Liver (tissue), 9 donors: ENCODE measurements around the gene SKI. TPM values are rescaled to one million over a fixed set of nuclear protein-coding genes. Genes with fewer than 3 reads are reported as not detected.
"Not testable (repeated sequence)": the region's sequence is repeated elsewhere in the genome, so short reads cannot be mapped to it uniquely, and the experiment has no call there.

Experiments
- DNase-seq: peaks from one replicate; pipeline ENCODE4 v3.0.0-alpha.2; 2017; ENCODE audit warnings: low spot score
- H3K27ac ChIP-seq, 2 donors: one replicate each; pipeline ENCODE4 v1.7.0; 2013; ENCODE audit warnings: inconsistent platforms in 2 of 2, low read length in 2 of 2, control low read depth in 1 of 2, low read depth in 1 of 2, mild to moderate bottlenecking in 1 of 2
- H3K27me3 ChIP-seq, 4 donors: one replicate each; pipeline versions ENCODE4 v1.6.1 to v1.7.0; 2013; ENCODE audit warnings: low read length in 3 of 4, inconsistent platforms in 1 of 4, mild to moderate bottlenecking in 1 of 4, moderate library complexity in 1 of 4; ENCODE audit not compliant: control insufficient read depth in 4 of 4, insufficient read depth in 4 of 4
- H3K36me3 ChIP-seq, 4 donors: one replicate each; pipeline versions ENCODE4 v1.6.1 to v1.7.0; 2013; ENCODE audit warnings: low read length in 3 of 4, mild to moderate bottlenecking in 3 of 4, low read depth in 1 of 4, moderate library complexity in 1 of 4; ENCODE audit not compliant: control insufficient read depth in 4 of 4, insufficient read depth in 3 of 4
- H3K4me1 ChIP-seq, 4 donors: one replicate each; pipeline versions ENCODE4 v1.6.1 to v1.7.0; 2013; ENCODE audit warnings: low read length in 3 of 4, mild to moderate bottlenecking in 3 of 4, moderate library complexity in 1 of 4; ENCODE audit not compliant: control insufficient read depth in 4 of 4, insufficient read depth in 4 of 4
- H3K4me3 ChIP-seq, 3 donors: one replicate each; pipeline versions ENCODE4 v1.6.1 to v1.7.0; 2013; ENCODE audit warnings: low read length in 3 of 3, control low read depth in 1 of 3, low read depth in 1 of 3, mild to moderate bottlenecking in 1 of 3
- H3K9ac ChIP-seq, 2 donors: one replicate each; pipeline ENCODE4 v1.7.0; 2013; ENCODE audit warnings: low read length in 2 of 2, mild to moderate bottlenecking in 2 of 2, moderate library complexity in 2 of 2, control low read depth in 1 of 2, low read depth in 1 of 2
- H3K9me3 ChIP-seq, 4 donors: one replicate each; pipeline versions ENCODE4 v1.6.1 to v1.7.0; 2013; ENCODE audit warnings: low read length in 3 of 4; ENCODE audit not compliant: control insufficient read depth in 4 of 4
- FOXA1 ChIP-seq: IDR thresholded peaks from 2 replicates; pipeline ENCODE4 v1.6.1; 2016; ENCODE audit warnings: antibody characterized with exemption
- FOXA2 ChIP-seq: IDR thresholded peaks from 2 replicates; pipeline ENCODE4 v1.6.1; 2016; ENCODE audit warnings: antibody characterized with exemption
- GABPA ChIP-seq, 2 donors: IDR thresholded peaks in 1 of 2; conservative IDR thresholded peaks in 1 of 2; 2 replicates each; pipeline ENCODE4 v1.6.1; 2016; ENCODE audit warnings: antibody characterized with exemption in 2 of 2, mild to moderate bottlenecking in 1 of 2, moderate library complexity in 1 of 2
- HNF4A ChIP-seq, 2 donors: conservative IDR thresholded peaks; 2 replicates each; pipeline ENCODE4 v1.6.1; 2016; ENCODE audit warnings: antibody characterized with exemption in 2 of 2, mild to moderate bottlenecking in 2 of 2
- HNF4G ChIP-seq: IDR thresholded peaks from 2 replicates; pipeline ENCODE4 v1.6.1; 2016; ENCODE audit warnings: antibody characterized with exemption
- JUND ChIP-seq, 2 donors: IDR thresholded peaks; 2 replicates each; pipeline ENCODE4 v1.6.1; 2016; ENCODE audit warnings: antibody characterized with exemption in 2 of 2
- NR2F2 ChIP-seq: IDR thresholded peaks from 2 replicates; pipeline ENCODE4 v1.6.1; 2016; ENCODE audit warnings: antibody characterized with exemption
- RAD21 ChIP-seq, 2 donors: IDR thresholded peaks; 2 replicates each; pipeline ENCODE4 v1.6.1; 2016; ENCODE audit warnings: antibody characterized with exemption in 2 of 2, mild to moderate bottlenecking in 2 of 2
- RXRA ChIP-seq, 2 donors: IDR thresholded peaks; 2 replicates each; pipeline ENCODE4 v1.6.1; 2017 to 2018; ENCODE audit warnings: antibody characterized with exemption in 2 of 2, mild to moderate bottlenecking in 1 of 2
- SP1 ChIP-seq: IDR thresholded peaks from 2 replicates; pipeline ENCODE4 v1.6.1; 2018; ENCODE audit warnings: antibody characterized with exemption, mild to moderate bottlenecking
- WGBS: extraction: QIAGEN DNeasy Blood & Tissue Kit; methylation state at CpG from one replicate; pipeline ENCODE4 v1.1.7; 2013; 5-methylcytosine and 5-hydroxymethylcytosine counted together
- polyA plus RNA-seq, 2 donors: library from polyadenylated mRNA; stranded (reverse) in 1 of 2; unstranded in 1 of 2; fragments of 200-250 nt in 1 of 2; fragments of >200 nt in 1 of 2; fragmentation: Nextera tagmentation in 1 of 2; extraction: Ambion mirVana in 1 of 2; gene quantifications; one replicate each; pipeline versions ENCODE4 v1.2.1 to v1.2.3, GENCODE V29; 2013 to 2015
- total RNA-seq, 2 donors: library from RNA; depleted of rRNA; stranded (reverse); fragments of >200 nt; gene quantifications; one replicate each; pipeline ENCODE4 v1.2.3, GENCODE V29; 2014
- TF ChIP-seq, protein P1 (sequence below): IDR thresholded peaks from 2 replicates; pipeline ENCODE4 v1.6.1; 2016; ENCODE audit warnings: antibody characterized with exemption
- TF ChIP-seq, protein P2 (sequence below): fragments of 150-350 bp; IDR thresholded peaks from 2 replicates; pipeline ENCODE4 v1.5.1; 2017; ENCODE audit warnings: improper control_type of control experiment, low read depth, low read length; ENCODE audit not compliant: missing input control
- donor health status: healthy.
- donor health status: healthy.
- donor health status: healthy.
- donor health status: healthy.
- donor health status: healthy.

The SKI gene
- total and polyA plus RNA-seq, 4 donors: 3.2 to 21.3 (median 19.5) TPM

DNA sequence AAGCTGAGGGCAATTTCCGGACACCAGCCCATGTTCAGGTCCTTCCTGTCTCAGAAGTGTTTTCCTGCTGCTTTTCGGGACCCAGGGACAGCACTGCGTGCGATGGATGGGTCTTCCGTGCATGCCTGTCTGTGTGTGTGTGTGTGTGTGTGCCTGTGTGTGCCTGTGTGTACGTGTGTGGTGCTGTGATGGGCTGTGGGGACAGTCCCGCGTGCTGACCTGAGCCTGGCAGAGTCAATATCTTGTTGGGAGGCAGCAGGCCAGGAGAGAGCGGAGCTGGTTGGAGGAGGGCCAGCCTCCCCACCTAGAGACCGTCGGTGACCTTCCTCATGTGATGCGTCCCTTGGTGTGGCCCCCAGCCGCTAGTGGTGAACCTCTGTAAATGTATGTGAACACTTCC lies 13.7 kb downstream of the SKI start:
- Histone ChIP-seq H3K4me1 (peaks cover 29 to 80% (median 64%) of the 10 kb centered on the region in 4 donors), H3K27me3 (no peaks in the 10 kb centered on the region), H3K9me3 (no peaks in the 10 kb centered on the region), H3K4me3 (no peak overlapping the region), H3K36me3 (no peaks in the 10 kb centered on the region), H3K9ac (no peak overlapping the region), H3K27ac (peak overlapping the region; percentile 31 to 86)
- 35% methylated on average over 13 of the region's 13 CpGs for WGBS
- no peak for TF ChIP-seq RAD21 (IDR thresholded peaks at IDR 0.05)
- TF ChIP-seq, protein P1, sequence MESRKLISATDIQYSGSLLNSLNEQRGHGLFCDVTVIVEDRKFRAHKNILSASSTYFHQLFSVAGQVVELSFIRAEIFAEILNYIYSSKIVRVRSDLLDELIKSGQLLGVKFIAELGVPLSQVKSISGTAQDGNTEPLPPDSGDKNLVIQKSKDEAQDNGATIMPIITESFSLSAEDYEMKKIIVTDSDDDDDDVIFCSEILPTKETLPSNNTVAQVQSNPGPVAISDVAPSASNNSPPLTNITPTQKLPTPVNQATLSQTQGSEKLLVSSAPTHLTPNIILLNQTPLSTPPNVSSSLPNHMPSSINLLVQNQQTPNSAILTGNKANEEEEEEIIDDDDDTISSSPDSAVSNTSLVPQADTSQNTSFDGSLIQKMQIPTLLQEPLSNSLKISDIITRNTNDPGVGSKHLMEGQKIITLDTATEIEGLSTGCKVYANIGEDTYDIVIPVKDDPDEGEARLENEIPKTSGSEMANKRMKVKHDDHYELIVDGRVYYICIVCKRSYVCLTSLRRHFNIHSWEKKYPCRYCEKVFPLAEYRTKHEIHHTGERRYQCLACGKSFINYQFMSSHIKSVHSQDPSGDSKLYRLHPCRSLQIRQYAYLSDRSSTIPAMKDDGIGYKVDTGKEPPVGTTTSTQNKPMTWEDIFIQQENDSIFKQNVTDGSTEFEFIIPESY: no peak
- TF ChIP-seq FOXA1: no peak
- TF ChIP-seq GABPA (IDR thresholded peaks at IDR 0.05 in 1 of 2, conservative IDR thresholded peaks at IDR 0.05 in 1 of 2): no peak
- no peak for TF ChIP-seq JUND (IDR thresholded peaks at IDR 0.05)
- no peak for TF ChIP-seq RXRA (IDR thresholded peaks at IDR 0.05)
- TF ChIP-seq NR2F2: no peak
- no peak for TF ChIP-seq SP1
- TF ChIP-seq, protein P2, sequence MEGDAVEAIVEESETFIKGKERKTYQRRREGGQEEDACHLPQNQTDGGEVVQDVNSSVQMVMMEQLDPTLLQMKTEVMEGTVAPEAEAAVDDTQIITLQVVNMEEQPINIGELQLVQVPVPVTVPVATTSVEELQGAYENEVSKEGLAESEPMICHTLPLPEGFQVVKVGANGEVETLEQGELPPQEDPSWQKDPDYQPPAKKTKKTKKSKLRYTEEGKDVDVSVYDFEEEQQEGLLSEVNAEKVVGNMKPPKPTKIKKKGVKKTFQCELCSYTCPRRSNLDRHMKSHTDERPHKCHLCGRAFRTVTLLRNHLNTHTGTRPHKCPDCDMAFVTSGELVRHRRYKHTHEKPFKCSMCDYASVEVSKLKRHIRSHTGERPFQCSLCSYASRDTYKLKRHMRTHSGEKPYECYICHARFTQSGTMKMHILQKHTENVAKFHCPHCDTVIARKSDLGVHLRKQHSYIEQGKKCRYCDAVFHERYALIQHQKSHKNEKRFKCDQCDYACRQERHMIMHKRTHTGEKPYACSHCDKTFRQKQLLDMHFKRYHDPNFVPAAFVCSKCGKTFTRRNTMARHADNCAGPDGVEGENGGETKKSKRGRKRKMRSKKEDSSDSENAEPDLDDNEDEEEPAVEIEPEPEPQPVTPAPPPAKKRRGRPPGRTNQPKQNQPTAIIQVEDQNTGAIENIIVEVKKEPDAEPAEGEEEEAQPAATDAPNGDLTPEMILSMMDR: no peak
- no peak for TF ChIP-seq FOXA2
- no peak for TF ChIP-seq HNF4A (conservative IDR thresholded peaks at IDR 0.05)
- peak; percentile 34 for DNase-seq

DNA sequence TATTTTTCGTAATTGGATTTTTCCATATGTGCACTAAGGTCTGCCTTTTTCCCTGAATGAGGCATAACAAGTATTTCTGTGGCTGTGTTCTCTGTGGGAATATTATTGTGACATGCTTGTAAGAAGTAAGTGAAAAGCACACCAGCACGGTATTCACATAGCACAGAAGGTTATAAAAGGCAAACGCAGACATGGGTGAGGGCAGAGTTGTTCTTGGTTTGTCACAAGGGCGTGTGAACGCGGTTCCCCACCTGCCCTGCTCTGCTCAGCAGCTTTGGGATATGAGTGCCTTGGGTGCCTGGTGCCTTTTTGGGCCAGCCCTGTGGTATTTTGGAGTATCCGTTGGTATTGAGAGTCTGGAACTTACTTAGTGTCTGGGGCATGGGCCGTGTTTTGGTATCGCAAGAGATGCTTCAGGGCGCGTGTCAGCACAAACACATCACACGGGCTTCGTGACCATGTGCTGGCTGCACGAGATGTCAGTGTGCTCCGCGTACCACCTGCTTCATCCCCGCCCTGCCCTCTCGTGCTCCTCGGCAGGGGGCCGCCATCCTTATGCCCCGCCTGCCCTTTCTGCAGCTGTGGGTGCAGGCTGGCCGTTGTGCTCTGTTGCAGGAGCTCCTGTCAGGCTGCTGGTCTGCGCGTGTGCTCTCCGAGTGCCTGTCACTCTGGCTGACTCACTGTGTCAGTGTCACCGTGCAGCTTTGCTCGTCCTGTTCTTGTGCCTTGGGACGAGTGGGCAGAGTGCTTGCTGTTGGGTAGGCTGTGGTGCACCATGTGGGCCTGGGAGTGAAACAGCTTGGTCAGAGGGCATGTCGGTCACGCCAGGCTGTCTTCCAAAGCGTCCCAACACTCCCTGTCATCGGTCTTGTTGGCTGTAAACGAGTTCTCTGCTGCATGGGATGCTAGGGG lies 15.0 kb downstream of the SKI start:
- Histone ChIP-seq H3K9me3 (no peaks in the 10 kb centered on the region), H3K27me3 (no peaks in the 10 kb centered on the region), H3K27ac (peak overlapping the region; percentile 55 to 86), H3K4me3 (no peak overlapping the region), H3K9ac (no peak overlapping the region), H3K4me1 (peaks cover 36 to 79% (median 64%) of the 10 kb centered on the region in 4 donors), H3K36me3 (no peaks in the 10 kb centered on the region)
- TF ChIP-seq RXRA (IDR thresholded peaks at IDR 0.05) (peak in 1 of 2 donors; percentile 33), HNF4G (no peak)
- WGBS: 77% methylated on average over 33 of the region's 33 CpGs
- no peak for DNase-seq

DNA sequence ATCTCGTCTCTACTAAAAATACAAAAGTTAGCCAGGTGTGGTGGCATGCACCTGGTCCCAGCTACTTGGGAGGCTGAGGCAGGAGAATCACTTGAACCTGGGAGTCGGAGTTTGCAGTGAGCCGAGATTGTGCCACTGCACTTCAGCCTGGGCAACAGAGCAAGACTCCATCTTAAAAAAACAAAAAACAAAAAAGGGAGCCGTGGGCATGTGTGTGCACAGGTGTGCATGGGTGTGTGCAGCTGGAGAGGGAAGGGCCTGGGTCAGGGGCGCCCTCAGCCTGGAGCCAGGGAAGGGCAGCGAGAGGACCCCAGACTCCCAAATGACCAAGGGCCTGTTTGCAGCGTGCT lies 18.9 kb downstream of the SKI start:
- H3K36me3 ChIP-seq, H3K27ac ChIP-seq, H3K27me3 ChIP-seq, H3K4me3 ChIP-seq, H3K9me3 ChIP-seq, H3K9ac ChIP-seq, DNase-seq: not testable (repeated sequence)
- peaks cover 32 to 76% (median 61%) of the 10 kb centered on the region in 4 donors for H3K4me1 ChIP-seq
- WGBS: 88% methylated on average over 7 of the region's 7 CpGs
